Lung (tissue), 16 donors: Measurements from ENCODE around the gene COL1A2. TPM values are rescaled to one million over a fixed set of nuclear protein-coding genes. Genes with fewer than 3 reads are reported as not detected.

Experiments used
- ATAC-seq: fragments of 200-7000 bp; cut with Tn5 transposase; one replicate; pipeline ENCODE4 v1.9.1; 2020; ENCODE audit warnings: moderate number of reproducible peaks; ENCODE audit not compliant: insufficient read depth, low FRiP score
- DNase-seq, 3 donors: peaks; one replicate each; pipeline ENCODE4 v3.0.0-alpha.2; 2013 to 2017
- H3K27ac ChIP-seq, 2 donors: one replicate each; pipeline ENCODE4 v1.5.1; 2013; ENCODE audit warnings: mild to moderate bottlenecking in 2 of 2, moderate library complexity in 2 of 2, control low read depth in 1 of 2, inconsistent platforms in 1 of 2, low read depth in 1 of 2, low read length in 1 of 2
- H3K27me3 ChIP-seq, 3 donors: one replicate each; pipeline ENCODE4 v1.5.1; 2013; ENCODE audit warnings: low read length in 2 of 3; ENCODE audit not compliant: control insufficient read depth in 3 of 3, insufficient read depth in 3 of 3
- H3K36me3 ChIP-seq, 4 donors: one replicate each; pipeline ENCODE4 v1.5.1; 2013; ENCODE audit warnings: low read length in 4 of 4, mild to moderate bottlenecking in 1 of 4, moderate library complexity in 1 of 4; ENCODE audit not compliant: control insufficient read depth in 4 of 4, insufficient read depth in 4 of 4
- H3K4me1 ChIP-seq, 5 donors: one replicate each; pipeline ENCODE4 v1.5.1; 2013; ENCODE audit warnings: low read length in 5 of 5, mild to moderate bottlenecking in 2 of 5, moderate library complexity in 1 of 5; ENCODE audit not compliant: control insufficient read depth in 5 of 5, insufficient read depth in 5 of 5
- H3K4me3 ChIP-seq: one replicate; pipeline ENCODE4 v1.5.1; 2013; ENCODE audit warnings: mild to moderate bottlenecking, control low read depth, moderate library complexity
- H3K9ac ChIP-seq, 2 donors: one replicate each; pipeline ENCODE4 v1.5.1; 2013; ENCODE audit warnings: low read length in 2 of 2, control low read depth in 1 of 2; ENCODE audit not compliant: insufficient read depth in 1 of 2
- H3K9me3 ChIP-seq, 4 donors: one replicate each; pipeline ENCODE4 v1.5.1; 2013; ENCODE audit warnings: low read length in 3 of 4, mild to moderate bottlenecking in 1 of 4, moderate library complexity in 1 of 4; ENCODE audit not compliant: control insufficient read depth in 4 of 4, insufficient read depth in 3 of 4
- WGBS, 2 donors: extraction: QIAGEN DNeasy Blood & Tissue Kit; methylation state at CpG; one replicate each; pipeline ENCODE4 v1.1.7; 2013; 5-methylcytosine and 5-hydroxymethylcytosine counted together
- long read RNA-seq, 5 donors: transcript quantifications; one replicate each; lab custom pipeline, GENCODE V29; 2026
- polyA plus RNA-seq, 2 donors: library from polyadenylated mRNA; stranded (reverse); fragments of 200-250 nt; gene quantifications; one replicate each; pipeline ENCODE4 v1.2.1, GENCODE V29; 2013
- total RNA-seq, 2 donors: library from RNA; depleted of rRNA in 1 of 2; stranded (reverse); fragments of >200 nt in 1 of 2; gene quantifications; one replicate each; pipeline ENCODE4 v1.2.1, GENCODE V29; 2014 to 2021
- TF ChIP-seq, protein P1 (sequence below): IDR thresholded peaks from 2 replicates; pipeline ENCODE4 v1.5.1; 2012; ENCODE audit warnings: mild to moderate bottlenecking; ENCODE audit errors: control extremely low read depth, extremely low read depth
- donor health status: control.
- donor health status: control.
- donor health status: Bipolar disorder and iron deficiency.
- donor health status: healthy.
- donor health status: DM: yes; HTN: yes; CAD: no.

COL1A2 gene
- total RNA-seq (1,000 to 10,000 TPM in 1 of 2 donors, 100 to 1,000 TPM in 1; 497 to 1,768 TPM), polyA plus RNA-seq (100 to 1,000 TPM in 1 of 2 donors, 10 to 100 TPM in 1; 66.3 to 175 TPM)
- long read RNA-seq, donor 1, transcript COL1A2-203 (4 exons, 1,123 nt), result major isoform, 19 of 337 reads
- long read RNA-seq, donor 1, transcript COL1A2-205 (4 exons, 656 nt), result minor isoform, 9 of 337 reads
- long read RNA-seq, donor 1, partial matches to known transcripts, result 185 of 337 reads
- long read RNA-seq, donor 1, other reads (novel, unspliced or antisense), result 116 of 337 reads
- long read RNA-seq, donor 2, transcript COL1A2-203 (4 exons, 1,123 nt), result major isoform, 13 of 136 reads
- long read RNA-seq, donor 2, transcript COL1A2-205 (4 exons, 656 nt), result minor isoform, 6 of 136 reads
- long read RNA-seq, donor 2, partial matches to known transcripts, result 109 of 136 reads
- long read RNA-seq, donor 2, other reads (novel, unspliced or antisense), result 6 of 136 reads
- long read RNA-seq, donor 3, transcript COL1A2-203 (4 exons, 1,123 nt), result minor isoform, 9 of 161 reads
- long read RNA-seq, donor 3, transcript COL1A2-205 (4 exons, 656 nt), result major isoform, 12 of 161 reads
- long read RNA-seq, donor 3, partial matches to known transcripts, result 118 of 161 reads
- long read RNA-seq, donor 3, other reads (novel, unspliced or antisense), result 21 of 161 reads
- long read RNA-seq, donor 4, transcript COL1A2-203 (4 exons, 1,123 nt), result major isoform, 15 of 327 reads
- long read RNA-seq, donor 4, transcript COL1A2-205 (4 exons, 656 nt), result minor isoform, 6 of 327 reads
- long read RNA-seq, donor 4, partial matches to known transcripts, result 292 of 327 reads
- long read RNA-seq, donor 4, other reads (novel, unspliced or antisense), result 10 of 327 reads
- long read RNA-seq, donor 5, transcript COL1A2-203 (4 exons, 1,123 nt), result major isoform, 24 of 365 reads
- long read RNA-seq, donor 5, transcript COL1A2-205 (4 exons, 656 nt), result minor isoform, 14 of 365 reads
- long read RNA-seq, donor 5, partial matches to known transcripts, result 287 of 365 reads
- long read RNA-seq, donor 5, other reads (novel, unspliced or antisense), result 36 of 365 reads

GRCh38 chr7:94394437-94395140 lies at the start of gene COL1A2:
Gene COL1A2 (plus strand): TSS chr7:94394895. CDS start chr7:94395032, 137 bp downstream.
- H3K4me3 ChIP-seq, result peak within 1 kb of the TSS; percentile 51
- H3K9me3 ChIP-seq, result no peaks in the 10 kb centered on the region
- TF ChIP-seq, protein P1, sequence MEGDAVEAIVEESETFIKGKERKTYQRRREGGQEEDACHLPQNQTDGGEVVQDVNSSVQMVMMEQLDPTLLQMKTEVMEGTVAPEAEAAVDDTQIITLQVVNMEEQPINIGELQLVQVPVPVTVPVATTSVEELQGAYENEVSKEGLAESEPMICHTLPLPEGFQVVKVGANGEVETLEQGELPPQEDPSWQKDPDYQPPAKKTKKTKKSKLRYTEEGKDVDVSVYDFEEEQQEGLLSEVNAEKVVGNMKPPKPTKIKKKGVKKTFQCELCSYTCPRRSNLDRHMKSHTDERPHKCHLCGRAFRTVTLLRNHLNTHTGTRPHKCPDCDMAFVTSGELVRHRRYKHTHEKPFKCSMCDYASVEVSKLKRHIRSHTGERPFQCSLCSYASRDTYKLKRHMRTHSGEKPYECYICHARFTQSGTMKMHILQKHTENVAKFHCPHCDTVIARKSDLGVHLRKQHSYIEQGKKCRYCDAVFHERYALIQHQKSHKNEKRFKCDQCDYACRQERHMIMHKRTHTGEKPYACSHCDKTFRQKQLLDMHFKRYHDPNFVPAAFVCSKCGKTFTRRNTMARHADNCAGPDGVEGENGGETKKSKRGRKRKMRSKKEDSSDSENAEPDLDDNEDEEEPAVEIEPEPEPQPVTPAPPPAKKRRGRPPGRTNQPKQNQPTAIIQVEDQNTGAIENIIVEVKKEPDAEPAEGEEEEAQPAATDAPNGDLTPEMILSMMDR, result no peak
- DNase-seq (peak; percentile 94 to 97 (median 97)), ATAC-seq (peak; percentile 70)
- peak within 1 kb of the TSS; percentile 86 to 99 for H3K9ac ChIP-seq
- 2 to 8% methylated on average over 32 of the region's 32 CpGs for WGBS, 2 donors
- no peaks in the 10 kb centered on the region for H3K27me3 ChIP-seq
- H3K36me3 ChIP-seq, result peaks cover 0 to 20% (median 6%) of the 10 kb centered on the region in 4 donors
- H3K4me1 ChIP-seq, result peaks cover 0 to 40% (median 12%) of the 10 kb centered on the region in 5 donors
- H3K27ac ChIP-seq, result peak within 1 kb of the TSS; percentile 71 to 92

- DNase-seq, result no peak
- H3K36me3 ChIP-seq, result no peaks in the 10 kb centered on the region
- H3K9me3 ChIP-seq, result no peaks in the 10 kb centered on the region
- peaks cover 0 to 22% (median 0%) of the 10 kb centered on the region in 5 donors for H3K4me1 ChIP-seq
- H3K9ac ChIP-seq, result no peak overlapping the region
- TF ChIP-seq, protein P1, result no peak
- ATAC-seq, result no peak
- H3K27me3 ChIP-seq, result no peaks in the 10 kb centered on the region
- H3K4me3 ChIP-seq, result no peak overlapping the region
- no peak overlapping the region for H3K27ac ChIP-seq
Observed at GRCh38 chr7:94345907-94346306, 48.8 kb upstream of the COL1A2 start.

DNA sequence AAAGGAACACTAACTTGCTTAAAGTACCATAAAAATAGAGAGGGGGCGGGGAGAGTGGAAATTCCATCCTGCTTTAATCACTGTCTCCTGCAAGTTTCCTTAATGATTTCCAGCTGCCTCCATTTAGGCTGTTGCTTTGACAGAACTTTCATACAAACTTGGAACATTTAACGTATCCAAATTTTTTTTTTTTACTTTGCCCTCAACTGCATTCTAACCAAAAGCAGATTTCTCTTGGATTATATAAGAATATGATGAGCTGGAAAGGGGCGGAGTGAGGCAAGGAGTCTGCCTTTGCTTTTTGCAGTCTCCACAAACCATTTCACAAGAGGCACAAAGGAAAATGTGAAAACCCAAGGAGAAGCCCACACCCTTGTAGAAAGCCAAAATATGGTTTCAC lies 46.6 kb upstream of the COL1A2 start:
- TF ChIP-seq, protein P1, result no peak
- H3K9me3 ChIP-seq, result no peaks in the 10 kb centered on the region
- H3K36me3 ChIP-seq, result no peaks in the 10 kb centered on the region
- peaks cover 0 to 22% (median 0%) of the 10 kb centered on the region in 5 donors for H3K4me1 ChIP-seq
- no peaks in the 10 kb centered on the region for H3K27me3 ChIP-seq
- H3K4me3 ChIP-seq, result no peak overlapping the region
- ATAC-seq (peak; percentile 43), DNase-seq (peak; percentile 78 to 95 (median 95))
- H3K27ac ChIP-seq, result no peak overlapping the region
- WGBS, 2 donors, result 56 to 65% methylated on average over 3 of the region's 3 CpGs
- peak overlapping the region in 1 of 2 donors; percentile 63 for H3K9ac ChIP-seq
